GM15510 (cell line): ENCODE results near the gene TMEM106B.

ENCODE experiments used
- POLR2A ChIP-seq: IDR thresholded peaks from 3 replicates; pipeline ENCODE4 v1.6.1; 2011; ENCODE audit warnings: borderline replicate concordance; ENCODE audit not compliant: insufficient read length; ENCODE audit errors: extremely low read depth

The TMEM106B gene

DNA sequence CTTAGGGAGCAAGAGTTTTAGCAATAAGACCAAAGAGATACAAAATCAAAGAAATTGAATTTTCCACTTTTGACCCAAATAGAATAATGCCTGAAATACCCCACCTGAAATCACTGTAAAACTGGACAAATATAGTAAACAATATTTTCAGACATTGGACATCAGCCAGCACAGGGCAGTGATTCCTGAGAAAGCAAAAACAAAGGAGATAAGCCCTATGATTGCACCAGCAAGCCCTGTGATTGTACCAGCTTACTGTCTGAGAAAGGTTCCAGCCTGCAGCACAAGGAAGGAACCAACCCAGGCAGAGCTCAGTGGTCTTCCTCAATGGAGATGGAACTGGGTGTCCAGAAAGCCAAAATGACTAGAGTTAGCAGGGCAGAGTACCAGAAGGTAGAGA lies 10.3 kb downstream of the TMEM106B start:
- no peak for TF ChIP-seq POLR2A

- TF ChIP-seq POLR2A, result no peak
These were observed 11.9 kb downstream of the TMEM106B start for GRCh38 chr7:12222889-12223579.

- TF ChIP-seq POLR2A, result no peak
These were observed 15.7 kb downstream of the TMEM106B start for GRCh38 chr7:12226756-12227155.

GRCh38 chr7:12228024-12228423 lies 16.9 kb downstream of the TMEM106B start:
- no peak for TF ChIP-seq POLR2A

DNA sequence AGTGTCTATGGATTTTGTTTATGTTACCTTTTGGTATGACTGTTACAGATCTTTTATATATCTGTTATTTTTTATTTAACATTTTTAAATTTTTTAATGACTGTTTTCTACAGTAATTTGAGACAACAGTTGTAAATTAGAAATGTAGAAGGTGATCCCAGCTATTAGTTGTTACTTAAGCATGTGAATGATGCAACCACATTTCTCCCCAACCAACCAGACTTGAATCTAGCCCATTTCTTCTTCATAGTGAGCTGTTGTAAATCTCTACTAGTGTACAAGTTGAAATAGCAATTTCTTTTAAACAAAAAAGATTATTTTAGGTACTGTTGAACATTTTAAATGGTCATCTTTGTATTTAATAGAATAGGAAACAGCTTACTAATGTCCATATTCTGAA lies 18.0 kb downstream of the TMEM106B start:
- no peak for TF ChIP-seq POLR2A

- no peak for TF ChIP-seq POLR2A
These were observed 20.0 kb downstream of the TMEM106B start for GRCh38 chr7:12231097-12231496.

DNA sequence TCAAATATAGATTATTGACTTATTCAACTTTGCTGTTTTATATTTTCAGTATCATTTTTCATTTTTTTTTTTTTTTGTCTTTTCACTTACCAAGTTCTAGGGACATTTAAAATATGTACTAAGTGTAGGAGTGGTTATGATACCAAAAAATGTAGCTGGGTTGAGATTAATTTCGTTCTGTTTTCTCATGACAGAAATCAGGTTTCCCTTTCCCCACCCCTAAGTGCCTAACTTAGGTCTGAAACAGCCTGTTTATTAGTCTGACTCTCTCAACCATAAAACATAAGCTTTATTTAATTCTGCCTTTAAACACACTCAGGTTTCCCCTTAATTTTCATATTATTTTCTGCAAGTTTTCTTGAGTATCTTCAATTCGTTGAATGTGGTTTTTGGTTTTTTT lies 22.1 kb downstream of the TMEM106B start:
- no peak for TF ChIP-seq POLR2A

DNA sequence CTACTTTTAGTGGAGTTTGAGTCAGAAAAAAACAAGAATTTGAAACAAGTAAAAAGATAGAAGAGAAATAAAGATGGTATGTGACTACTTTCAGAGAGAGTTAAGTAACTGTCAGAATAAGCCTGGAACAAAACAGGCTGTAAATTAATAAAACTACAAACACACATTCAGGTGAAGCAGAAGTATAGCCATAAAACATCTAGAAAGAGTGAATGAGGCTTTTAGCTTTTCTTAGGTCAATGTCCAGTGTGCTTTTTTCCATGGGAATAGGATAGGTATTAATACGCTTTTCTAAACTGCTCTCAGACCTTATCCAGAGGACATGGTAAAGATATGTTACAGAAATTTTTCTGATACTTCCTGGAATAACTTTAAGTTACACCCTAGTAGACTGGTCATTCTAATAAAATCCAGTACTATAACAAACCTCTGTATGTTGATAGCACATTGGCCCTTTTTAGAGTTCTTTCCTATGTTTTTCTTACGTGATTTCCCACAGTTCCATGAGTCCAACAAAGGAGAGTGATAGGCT lies 23.3 kb downstream of the TMEM106B start:
- no peak for TF ChIP-seq POLR2A

GRCh38 chr7:12235970-12236369 lies 24.9 kb downstream of the TMEM106B start:
- no peak for TF ChIP-seq POLR2A

DNA sequence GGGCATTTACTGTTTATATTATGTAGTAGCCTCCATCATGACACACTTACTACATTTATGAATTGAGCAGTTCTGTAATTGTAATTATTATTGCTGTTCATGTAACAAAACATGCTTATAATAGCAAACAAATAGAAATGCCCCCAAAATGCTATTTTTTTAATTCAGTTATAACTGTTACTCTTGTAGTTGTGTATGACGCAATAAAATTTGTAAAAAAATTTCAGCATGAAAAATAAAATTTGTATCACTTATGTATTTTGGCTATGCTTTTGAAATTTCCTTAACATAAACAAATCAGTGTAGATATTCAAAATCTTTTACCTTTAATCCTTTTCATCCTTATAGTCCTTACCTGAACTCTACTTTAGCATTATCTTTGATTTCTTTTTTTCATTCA lies 25.9 kb downstream of the TMEM106B start:
- no peak for TF ChIP-seq POLR2A

GRCh38 chr7:12239806-12240205 lies 28.7 kb downstream of the TMEM106B start:
- TF ChIP-seq POLR2A, result no peak

GRCh38 chr7:12244129-12244528 lies 33.0 kb downstream of the TMEM106B start:
- TF ChIP-seq POLR2A, result no peak

GRCh38 chr7:12244694-12245093 lies 33.6 kb downstream of the TMEM106B start:
- no peak for TF ChIP-seq POLR2A

DNA sequence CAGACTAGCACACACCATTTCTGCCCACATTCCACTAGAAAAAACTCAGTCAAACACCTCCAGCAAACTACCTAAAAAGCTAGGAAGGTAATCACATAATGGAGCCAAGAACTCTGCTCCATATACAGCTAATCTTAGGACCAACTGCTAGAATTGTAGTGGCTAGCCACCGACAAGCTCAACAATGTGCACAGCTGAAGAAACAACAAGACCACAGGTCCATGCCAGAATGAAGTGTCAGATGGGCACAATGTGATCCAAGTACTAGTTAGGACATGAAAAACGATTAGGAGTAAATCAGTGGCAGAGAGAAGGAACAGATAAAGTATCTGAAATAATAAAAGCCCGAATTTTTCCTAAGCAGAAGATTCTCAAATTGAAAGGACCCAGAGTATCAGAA lies 38.6 kb downstream of the TMEM106B start:
- no peak for TF ChIP-seq POLR2A

GRCh38 chr7:12250232-12250631 lies 39.1 kb downstream of the TMEM106B start:
- no peak for TF ChIP-seq POLR2A

- no peak for TF ChIP-seq POLR2A
These were observed 45.0 kb downstream of the TMEM106B start for GRCh38 chr7:12256090-12256489.
